Right kidney (tissue), 9 donors: ENCODE data around the gene SPANXC.
"Not testable (repeated sequence)": the region's sequence is repeated elsewhere in the genome, so short reads cannot be mapped to it uniquely, and the experiment has no call there.

ENCODE experiments used
- DNase-seq: peaks from one replicate; pipeline ENCODE4 v3.0.0-alpha.2; 2016
- long read RNA-seq, 8 donors: transcript quantifications; one replicate each; lab custom pipeline, GENCODE V29; 2026

The SPANXC gene
- long read RNA-seq, donor 1, result 0 reads
- long read RNA-seq, donor 2, result 0 reads
- long read RNA-seq, donor 3, result 0 reads
- long read RNA-seq, donor 4, result 0 reads
- long read RNA-seq, donor 5, result 0 reads
- long read RNA-seq, donor 6, result 0 reads
- long read RNA-seq, donor 7, result 0 reads
- long read RNA-seq, donor 8, result 0 reads

GRCh38 chrX:141242417-141242816 lies at the start of gene SPANXC:
TSS of gene SPANXC (minus strand) at chrX:141242517. CDS start at chrX:141242457, 60 bp downstream.
- not testable (repeated sequence) for DNase-seq

GRCh38 chrX:141279476-141279875 lies 37.2 kb upstream of the SPANXC start:
- DNase-seq, result no peak

GRCh38 chrX:141278306-141278705 lies 36.0 kb upstream of the SPANXC start:
- DNase-seq, result no peak

GRCh38 chrX:141258080-141258479 lies 15.8 kb upstream of the SPANXC start:
- no peak for DNase-seq

GRCh38 chrX:141221611-141222010 lies 20.7 kb downstream of the SPANXC start:
- no peak for DNase-seq

- no peak for DNase-seq
Observed at GRCh38 chrX:141220342-141221008, 21.8 kb downstream of the SPANXC start.

- DNase-seq, result no peak
Observed at GRCh38 chrX:141214196-141214595, 28.1 kb downstream of the SPANXC start.

GRCh38 chrX:141201962-141202361 lies 40.4 kb downstream of the SPANXC start:
- no peak for DNase-seq
